Smooth muscle cell (in vitro differentiated cells): ENCODE results near the gene DLK1. TPM values are rescaled to one million over a fixed set of nuclear protein-coding genes. Genes with fewer than 3 reads are reported as not detected.

Source experiments
- DNase-seq: peaks from one replicate; lab custom pipeline; 2025; ENCODE audit not compliant: unreplicated experiment; lab: John Stamatoyannopoulos, UW
- H2AFZ ChIP-seq: fragments of 200-600 bp; sonication (generic); 2 replicates; pipeline ENCODE4 v1.6.0; 2016; ENCODE audit warnings: antibody characterized with exemption, low read depth, mild to moderate bottlenecking
- H3F3A ChIP-seq: fragments of 200-600 bp; sonication (generic); 2 replicates; pipeline ENCODE4 v1.6.0; 2017; ENCODE audit warnings: antibody characterized with exemption, low read depth
- H3K27ac ChIP-seq: fragments of 200-600 bp; sonication (generic); 2 replicates; pipeline ENCODE4 v1.5.1; 2016; ENCODE audit warnings: low read depth, mild to moderate bottlenecking
- H3K27me3 ChIP-seq: fragments of 200-600 bp; sonication (generic); 2 replicates; pipeline ENCODE4 v1.6.1; 2016; ENCODE audit warnings: low read depth, mild to moderate bottlenecking
- H3K36me3 ChIP-seq: fragments of 200-600 bp; sonication (generic); 2 replicates; pipeline ENCODE4 v1.5.1; 2016; ENCODE audit warnings: low read depth
- H3K4me1 ChIP-seq: fragments of 200-600 bp; sonication (generic); 2 replicates; pipeline ENCODE4 v1.5.1; 2016; ENCODE audit warnings: low read depth
- H3K4me2 ChIP-seq: fragments of 200-600 bp; sonication (generic); 2 replicates; pipeline ENCODE4 v1.6.0; 2016; ENCODE audit warnings: mild to moderate bottlenecking
- H3K4me3 ChIP-seq: fragments of 200-600 bp; sonication (generic); 2 replicates; pipeline ENCODE4 v1.5.1; 2016; ENCODE audit warnings: mild to moderate bottlenecking
- H3K79me2 ChIP-seq: fragments of 200-600 bp; sonication (generic); 2 replicates; pipeline ENCODE4 v1.6.0; 2016; ENCODE audit warnings: low read depth, mild to moderate bottlenecking
- H3K9ac ChIP-seq: fragments of 200-600 bp; sonication (generic); 2 replicates; pipeline ENCODE4 v1.6.0; 2016; ENCODE audit warnings: low read depth
- H3K9me3 ChIP-seq: fragments of 200-600 bp; sonication (generic); replicated peaks from 2 replicates; pipeline ENCODE4 v1.5.1; 2016; ENCODE audit warnings: low read depth
- H4K20me1 ChIP-seq: fragments of 200-600 bp; sonication (generic); 2 replicates; pipeline ENCODE4 v1.6.0; 2016; ENCODE audit warnings: low read depth
- WGBS: methylation state at CpG from one replicate; pipeline ENCODE4 v1.1.7; 2016; ENCODE audit warnings: low lambda C conversion rate; 5-methylcytosine and 5-hydroxymethylcytosine counted together
- polyA plus RNA-seq: library from polyadenylated mRNA; unstranded; fragments of >200 nt; fragmentation: Nextera tagmentation; extraction: Ambion mirVana; gene quantifications from 2 replicates; pipeline ENCODE4 v1.2.1, GENCODE V29; 2016
- total RNA-seq: library from RNA; depleted of rRNA; stranded (reverse); fragments of >200 nt; gene quantifications from 2 replicates; pipeline ENCODE4 v1.2.3, GENCODE V29; 2014
- TF ChIP-seq, protein P1 (sequence below): fragments of 200-600 bp; sonication (generic); IDR thresholded peaks from 2 replicates; pipeline ENCODE4 v1.5.1; 2017; ENCODE audit warnings: borderline replicate concordance, mild to moderate bottlenecking, antibody characterized with exemption; ENCODE audit not compliant: insufficient read depth, poor library complexity, severe bottlenecking

DLK1 gene
- total and polyA plus RNA-seq, 2 experiments from 2014 or later = 3,515 to 15,731 TPM

DNA sequence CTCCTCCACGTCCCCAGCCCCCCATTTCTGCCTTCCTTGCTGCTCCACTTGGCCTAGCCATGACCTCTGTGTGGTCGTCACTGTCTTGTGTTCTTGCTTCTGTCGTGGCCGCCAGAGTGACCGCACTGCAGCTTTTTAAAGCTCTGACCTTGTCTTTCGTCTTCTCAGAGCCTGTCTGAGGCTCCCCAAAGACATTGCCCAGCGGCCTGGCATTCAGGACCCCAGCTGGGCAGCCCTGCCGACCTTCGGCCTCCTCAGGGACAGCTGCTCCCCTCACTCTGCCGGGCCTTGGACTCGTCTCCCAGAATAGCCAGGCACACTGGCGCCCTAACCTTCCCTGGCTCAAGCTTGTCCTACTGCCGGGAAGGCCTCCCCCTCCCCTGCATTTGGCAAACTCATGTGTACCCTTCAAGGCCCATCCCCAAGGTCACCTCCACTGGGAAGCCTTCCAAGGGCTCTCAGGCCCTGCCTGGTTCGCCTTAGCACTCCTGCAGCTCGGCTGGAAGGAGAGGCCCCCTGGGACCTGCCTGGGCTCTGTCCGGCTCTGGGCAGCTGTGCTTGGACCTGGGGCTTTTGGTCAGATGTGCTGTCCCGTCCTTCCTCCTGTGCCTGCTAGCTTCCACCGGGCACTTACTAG is 15.7 kb upstream of the DLK1 start:
- TF ChIP-seq, protein P1, sequence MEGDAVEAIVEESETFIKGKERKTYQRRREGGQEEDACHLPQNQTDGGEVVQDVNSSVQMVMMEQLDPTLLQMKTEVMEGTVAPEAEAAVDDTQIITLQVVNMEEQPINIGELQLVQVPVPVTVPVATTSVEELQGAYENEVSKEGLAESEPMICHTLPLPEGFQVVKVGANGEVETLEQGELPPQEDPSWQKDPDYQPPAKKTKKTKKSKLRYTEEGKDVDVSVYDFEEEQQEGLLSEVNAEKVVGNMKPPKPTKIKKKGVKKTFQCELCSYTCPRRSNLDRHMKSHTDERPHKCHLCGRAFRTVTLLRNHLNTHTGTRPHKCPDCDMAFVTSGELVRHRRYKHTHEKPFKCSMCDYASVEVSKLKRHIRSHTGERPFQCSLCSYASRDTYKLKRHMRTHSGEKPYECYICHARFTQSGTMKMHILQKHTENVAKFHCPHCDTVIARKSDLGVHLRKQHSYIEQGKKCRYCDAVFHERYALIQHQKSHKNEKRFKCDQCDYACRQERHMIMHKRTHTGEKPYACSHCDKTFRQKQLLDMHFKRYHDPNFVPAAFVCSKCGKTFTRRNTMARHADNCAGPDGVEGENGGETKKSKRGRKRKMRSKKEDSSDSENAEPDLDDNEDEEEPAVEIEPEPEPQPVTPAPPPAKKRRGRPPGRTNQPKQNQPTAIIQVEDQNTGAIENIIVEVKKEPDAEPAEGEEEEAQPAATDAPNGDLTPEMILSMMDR = no peak
- Histone ChIP-seq H3K36me3 (no peaks in the 10 kb centered on the region), H3K4me2 (peak overlapping the region; percentile 2), H3K79me2 (no peaks in the 10 kb centered on the region), H2AFZ (peak overlapping the region; percentile 41), H3F3A (no peaks in the 10 kb centered on the region), H4K20me1 (no peaks in the 10 kb centered on the region), H3K27me3 (no peaks in the 10 kb centered on the region), H3K4me1 (peaks cover 33% of the 10 kb centered on the region), H3K4me3 (no peak overlapping the region), H3K9me3 (no peaks in the 10 kb centered on the region), H3K27ac (peak overlapping the region; percentile 54), H3K9ac (no peak overlapping the region)
- 83% methylated on average over 18 of the region's 18 CpGs for WGBS
- no peak for DNase-seq

DNA sequence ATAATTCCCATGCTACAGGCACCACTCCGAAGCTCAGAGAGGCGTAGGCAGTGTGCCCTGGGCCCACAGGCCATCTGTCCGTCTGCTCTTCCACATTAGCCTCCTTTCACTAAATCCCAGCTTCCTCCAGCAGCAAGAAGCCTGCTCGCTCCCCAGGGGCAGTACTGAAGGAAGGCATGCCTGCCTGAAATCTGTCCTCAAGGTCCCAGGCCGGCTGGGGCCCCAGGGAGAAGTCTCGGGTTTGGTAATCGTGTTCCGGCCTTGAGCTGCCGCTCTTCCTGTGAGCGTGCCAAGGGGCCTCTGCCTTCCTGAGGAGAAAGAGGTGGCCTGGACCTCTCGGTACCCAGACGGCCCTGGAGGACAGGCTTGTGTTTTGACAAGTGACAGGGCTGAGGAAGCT is 15.2 kb upstream of the DLK1 start:
- H3K27ac ChIP-seq = peak overlapping the region; percentile 54
- no peak overlapping the region for H3K4me3 ChIP-seq
- WGBS = 41% methylated on average over 12 of the region's 12 CpGs
- no peaks in the 10 kb centered on the region for H3K27me3 ChIP-seq
- H4K20me1 ChIP-seq = no peaks in the 10 kb centered on the region
- no peaks in the 10 kb centered on the region for H3K36me3 ChIP-seq
- H3K4me1 ChIP-seq = peaks cover 33% of the 10 kb centered on the region
- H3K79me2 ChIP-seq = no peaks in the 10 kb centered on the region
- H3K9ac ChIP-seq = no peak overlapping the region
- H3K9me3 ChIP-seq = no peaks in the 10 kb centered on the region
- TF ChIP-seq, protein P1 = no peak
- H3F3A ChIP-seq = no peaks in the 10 kb centered on the region
- no peak for DNase-seq
- peak overlapping the region; percentile 2 for H3K4me2 ChIP-seq
- H2AFZ ChIP-seq = peak overlapping the region; percentile 41

DNA sequence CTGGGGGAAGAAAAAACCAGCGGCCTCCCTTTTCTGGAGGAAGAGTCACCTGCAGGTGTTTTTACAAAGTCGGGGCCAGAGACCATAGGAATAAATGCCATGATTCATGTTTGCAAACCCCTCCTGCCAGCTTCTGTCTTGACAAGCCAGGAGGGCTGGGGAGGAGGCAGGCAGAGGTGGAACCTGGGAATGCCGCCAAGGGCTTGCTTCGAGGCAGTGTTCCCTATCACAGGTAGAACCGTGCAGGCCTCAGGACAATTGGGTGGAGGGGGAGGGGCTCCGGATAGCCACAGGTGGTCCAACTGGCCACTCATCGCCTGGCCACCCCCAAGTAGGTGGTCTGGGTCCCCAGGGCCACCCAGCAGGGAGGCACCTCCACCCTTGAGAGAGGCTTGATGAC is 14.2 kb upstream of the DLK1 start:
- TF ChIP-seq, protein P1 = no peak
- no peak overlapping the region for H3K27ac ChIP-seq
- no peak overlapping the region for H2AFZ ChIP-seq
- H3K4me1 ChIP-seq = peaks cover 33% of the 10 kb centered on the region
- H3K36me3 ChIP-seq = no peaks in the 10 kb centered on the region
- H3K27me3 ChIP-seq = no peaks in the 10 kb centered on the region
- no peak overlapping the region for H3K4me3 ChIP-seq
- 89% methylated on average over 7 of the region's 7 CpGs for WGBS
- no peaks in the 10 kb centered on the region for H3F3A ChIP-seq
- DNase-seq = no peak
- no peak overlapping the region for H3K4me2 ChIP-seq
- H4K20me1 ChIP-seq = no peaks in the 10 kb centered on the region
- no peaks in the 10 kb centered on the region for H3K9me3 ChIP-seq
- H3K79me2 ChIP-seq = no peaks in the 10 kb centered on the region
- no peak overlapping the region for H3K9ac ChIP-seq

DNA sequence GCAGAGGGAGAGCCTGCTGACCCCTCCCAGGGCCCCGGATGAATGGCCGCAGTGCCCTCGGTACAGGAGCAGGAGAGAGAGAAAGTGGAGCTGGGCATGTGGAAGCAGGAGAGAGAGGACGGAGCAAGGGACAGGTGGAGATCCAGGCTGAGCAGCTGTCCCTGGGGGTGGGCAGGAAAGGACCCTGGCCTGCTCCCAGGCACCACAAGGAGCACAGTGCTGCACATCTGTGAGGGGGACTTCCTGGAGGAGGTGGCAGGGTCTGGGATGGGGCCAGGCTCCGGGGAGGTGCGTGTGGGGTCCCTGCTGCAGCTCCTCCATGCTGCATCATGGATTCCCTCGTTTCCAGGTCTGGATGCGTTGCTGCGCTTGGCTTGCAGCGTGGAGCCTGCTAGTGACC is 13.0 kb upstream of the DLK1 start:
- H3K4me2 ChIP-seq = no peak overlapping the region
- peaks cover 35% of the 10 kb centered on the region for H3K4me1 ChIP-seq
- no peak overlapping the region for H3K27ac ChIP-seq
- H3F3A ChIP-seq = no peaks in the 10 kb centered on the region
- H2AFZ ChIP-seq = no peak overlapping the region
- no peaks in the 10 kb centered on the region for H3K27me3 ChIP-seq
- H3K9me3 ChIP-seq = no peaks in the 10 kb centered on the region
- no peaks in the 10 kb centered on the region for H3K79me2 ChIP-seq
- no peaks in the 10 kb centered on the region for H4K20me1 ChIP-seq
- H3K36me3 ChIP-seq = no peaks in the 10 kb centered on the region
- H3K4me3 ChIP-seq = no peak overlapping the region
- 92% methylated on average over 10 of the region's 10 CpGs for WGBS
- H3K9ac ChIP-seq = no peak overlapping the region
- TF ChIP-seq, protein P1 = no peak
- no peak for DNase-seq
